Stomach (tissue), 9 donors: ENCODE measurements around the gene KCNIP4. TPM values are rescaled to one million over a fixed set of nuclear protein-coding genes. Genes with fewer than 3 reads are reported as not detected.

ENCODE experiments used
- DNase-seq, 2 donors: peaks; one replicate each; pipeline versions ENCODE4 v3.0.0 to v3.0.0-alpha.2; 2013 to 2019
- H3K27ac ChIP-seq, 5 donors: fragments of 200-600 bp in 4 of 5; sonication (generic) in 4 of 5; one replicate each; pipeline ENCODE4 v1.5.1; 2013 to 2019; ENCODE audit warnings: mild to moderate bottlenecking in 1 of 5, moderate library complexity in 1 of 5
- H3K27me3 ChIP-seq, 3 donors: fragments of 200-600 bp; sonication (generic); one replicate each; pipeline ENCODE4 v1.5.1; 2017 to 2019; ENCODE audit warnings: mixed run types in 1 of 3
- H3K36me3 ChIP-seq, 4 donors: fragments of 200-600 bp; sonication (generic); 1 replicate in 3 of 4; 2 replicates in 1 of 4; pipeline ENCODE4 v1.5.1; 2016 to 2019
- H3K4me1 ChIP-seq, 4 donors: fragments of 200-600 bp; sonication (generic); one replicate each; pipeline ENCODE4 v1.5.1; 2016 to 2019
- H3K4me3 ChIP-seq, 4 donors: fragments of 200-600 bp; sonication (generic) in 3 of 4; one replicate each; pipeline ENCODE4 v1.5.1; 2016 to 2019; ENCODE audit warnings: mild to moderate bottlenecking in 1 of 4
- H3K9me3 ChIP-seq, 4 donors: fragments of 200-600 bp; sonication (generic); one replicate each; pipeline ENCODE4 v1.5.1; 2016 to 2019
- CTCF ChIP-seq, 7 experiments: fragments of 450-650 bp in 4 of 7; fragments of 200-600 bp in 3 of 7; sonication (generic) in 3 of 7; IDR thresholded peaks; one replicate each; pipeline ENCODE4 v1.5.1; 2016 to 2019; ENCODE audit warnings: antibody characterized with exemption in 7 of 7, control low read depth in 2 of 7, mild to moderate bottlenecking in 1 of 7
- EP300 ChIP-seq: sonication (generic); formaldehyde crosslinking; IDR thresholded peaks from one replicate; pipeline ENCODE4 v1.6.1; 2017; ENCODE audit warnings: antibody characterized with exemption
- POLR2A ChIP-seq, 4 donors: fragments of 450-650 bp; IDR thresholded peaks; one replicate each; pipeline ENCODE4 v1.6.1; 2016; ENCODE audit warnings: antibody characterized with exemption in 4 of 4, control low read depth in 2 of 4, mild to moderate bottlenecking in 1 of 4, moderate library complexity in 1 of 4
- POLR2AphosphoS5 ChIP-seq, 3 donors: sonication (generic); formaldehyde crosslinking; IDR thresholded peaks; one replicate each; pipeline ENCODE4 v1.6.1; 2016; ENCODE audit warnings: antibody characterized with exemption in 3 of 3
- WGBS, 5 donors: extraction: QIAGEN DNeasy Blood & Tissue Kit in 3 of 5; methylation state at CpG; one replicate each; pipeline versions ENCODE4 v1.1.5 to v1.1.7; 2013 to 2018; 5-methylcytosine and 5-hydroxymethylcytosine counted together
- intact Hi-C: fragments of 100-400 bp; cut with DNase I; formaldehyde crosslinking; loops from one replicate; pipeline ENCODE4 v1.15.1; 2023; ENCODE audit warnings: low total_unique reads
- polyA plus RNA-seq, 3 donors: library from polyadenylated mRNA; stranded (reverse); fragments of 200-250 nt; gene quantifications; one replicate each; pipeline ENCODE4 v1.2.3, GENCODE V29; 2013
- total RNA-seq, 5 donors: library from RNA; depleted of rRNA; stranded (reverse); fragments of >200 nt; gene quantifications; one replicate each; pipeline versions ENCODE4 v1.1.0 to v1.2.3, GENCODE V29; 2014 to 2016
- donor health status: healthy with polysubstance abuse.
- donor health status: Bipolar disorder and iron deficiency.
- donor health status: healthy.

Gene KCNIP4
- total and polyA plus RNA-seq, 8 donors, result 0.23 to 1.8 (median 1.3) TPM; not detected in 4

DNA sequence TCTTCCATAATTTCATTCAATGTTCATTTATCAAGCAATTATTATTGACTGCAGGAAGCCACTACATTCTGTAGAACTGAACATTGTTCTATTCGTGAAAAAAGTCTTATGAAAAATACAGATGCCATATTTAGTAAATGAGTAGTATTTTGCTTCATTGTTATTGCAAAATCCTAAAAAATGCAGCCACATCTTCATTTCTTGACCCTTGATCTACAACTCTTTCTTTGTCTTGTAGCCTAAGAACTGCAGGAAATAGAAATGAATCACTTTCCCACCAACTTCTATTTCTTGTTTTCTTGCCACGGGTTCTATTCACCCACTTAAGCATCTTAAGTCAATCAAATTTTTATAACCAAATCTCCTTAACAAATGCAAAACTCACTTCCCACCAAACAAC, 63.3 kb downstream of the KCNIP4 start:
- H3K4me1 ChIP-seq, result no peaks in the 10 kb centered on the region
- TF ChIP-seq CTCF (IDR thresholded peaks at IDR 0.05) (no peak), EP300 (no peak), POLR2A (IDR thresholded peaks at IDR 0.05) (no peak), POLR2AphosphoS5 (IDR thresholded peaks at IDR 0.05) (no peak)
- H3K27me3 ChIP-seq, result no peaks in the 10 kb centered on the region
- no peaks in the 10 kb centered on the region for H3K36me3 ChIP-seq
- H3K4me3 ChIP-seq, result no peak overlapping the region
- DNase-seq, result no peak
- H3K27ac ChIP-seq, result no peak overlapping the region
- intact Hi-C loops, result no loop called here
- WGBS, 5 donors, result 51 to 77% (median 65%) methylated on average over 2 of the region's 2 CpGs
- H3K9me3 ChIP-seq, result no peaks in the 10 kb centered on the region

DNA sequence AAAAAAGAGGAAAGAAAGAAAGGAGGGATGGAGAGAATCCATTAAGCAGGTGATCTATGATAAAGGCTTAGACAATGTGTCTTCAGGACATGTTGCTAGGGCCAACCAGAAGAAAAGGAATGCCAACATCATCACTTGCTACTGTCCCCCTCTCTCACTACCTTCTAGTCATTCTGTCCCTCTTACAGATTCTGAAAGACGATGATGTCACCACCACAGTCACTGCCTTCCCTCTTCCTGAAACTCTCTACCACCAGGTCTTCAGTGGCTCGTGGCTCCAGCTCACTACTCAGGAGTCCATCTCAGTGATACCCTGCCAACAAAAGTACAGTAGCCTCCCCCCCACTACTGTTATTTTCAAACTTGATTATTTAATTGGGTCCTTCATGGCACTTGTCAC, 64.0 kb downstream of the KCNIP4 start:
- intact Hi-C loops, result no loop called here
- no peaks in the 10 kb centered on the region for H3K9me3 ChIP-seq
- no peaks in the 10 kb centered on the region for H3K27me3 ChIP-seq
- WGBS, 5 donors, result 60 to 83% (median 73%) methylated on average over 2 of the region's 2 CpGs
- no peak overlapping the region for H3K4me3 ChIP-seq
- no peaks in the 10 kb centered on the region for H3K36me3 ChIP-seq
- TF ChIP-seq CTCF (IDR thresholded peaks at IDR 0.05), result no peak
- no peak for TF ChIP-seq EP300
- no peak for TF ChIP-seq POLR2AphosphoS5 (IDR thresholded peaks at IDR 0.05)
- no peak for TF ChIP-seq POLR2A (IDR thresholded peaks at IDR 0.05)
- no peak overlapping the region for H3K27ac ChIP-seq
- no peak for DNase-seq
- no peaks in the 10 kb centered on the region for H3K4me1 ChIP-seq

DNA sequence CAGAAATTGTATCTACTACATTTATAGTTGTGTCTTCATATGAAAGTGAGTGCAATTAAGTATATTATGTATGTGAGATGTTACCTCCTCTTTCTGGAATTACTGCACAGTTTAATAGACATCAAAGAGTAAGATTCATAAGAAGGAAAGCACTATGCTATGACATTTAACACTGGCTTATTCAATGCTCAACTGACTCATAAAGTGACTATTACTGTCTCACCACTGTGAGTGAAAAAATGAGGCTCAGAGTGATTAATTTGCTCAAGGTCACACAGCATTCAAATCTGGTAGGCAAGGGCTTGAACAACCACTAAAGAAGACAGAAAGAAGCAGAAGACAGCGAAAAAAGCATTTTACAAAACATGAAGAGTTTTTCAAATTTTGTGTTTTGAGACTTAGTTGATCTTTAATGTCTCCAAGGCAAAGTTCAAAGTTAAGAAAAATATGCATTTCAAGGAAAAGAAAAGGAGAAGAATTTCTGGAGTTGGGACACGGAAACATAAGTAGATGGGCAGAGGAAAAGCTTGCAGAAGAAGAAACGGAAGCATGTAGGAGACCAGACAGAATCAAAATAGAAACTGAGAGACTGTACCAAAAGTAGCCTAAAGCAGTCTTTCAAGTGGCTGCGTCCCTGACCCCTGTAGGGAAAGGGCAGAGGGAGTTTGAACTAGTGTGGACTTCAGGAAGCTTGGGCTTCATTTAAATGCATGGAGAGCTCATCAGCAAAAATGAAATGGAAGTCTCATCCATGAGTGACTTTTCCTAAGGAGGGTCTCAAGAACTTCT, 66.3 kb downstream of the KCNIP4 start:
- intact Hi-C loops, result no loop called here
- Histone ChIP-seq H3K4me1 (no peaks in the 10 kb centered on the region), H3K9me3 (no peaks in the 10 kb centered on the region), H3K4me3 (no peak overlapping the region), H3K27me3 (no peaks in the 10 kb centered on the region), H3K36me3 (no peaks in the 10 kb centered on the region), H3K27ac (no peak overlapping the region)
- 61 to 79% (median 68%) methylated on average over 4 of the region's 4 CpGs for WGBS, 5 donors
- TF ChIP-seq EP300 (no peak), POLR2AphosphoS5 (IDR thresholded peaks at IDR 0.05) (no peak), CTCF (IDR thresholded peaks at IDR 0.05) (no peak), POLR2A (IDR thresholded peaks at IDR 0.05) (no peak)
- DNase-seq, result no peak

DNA sequence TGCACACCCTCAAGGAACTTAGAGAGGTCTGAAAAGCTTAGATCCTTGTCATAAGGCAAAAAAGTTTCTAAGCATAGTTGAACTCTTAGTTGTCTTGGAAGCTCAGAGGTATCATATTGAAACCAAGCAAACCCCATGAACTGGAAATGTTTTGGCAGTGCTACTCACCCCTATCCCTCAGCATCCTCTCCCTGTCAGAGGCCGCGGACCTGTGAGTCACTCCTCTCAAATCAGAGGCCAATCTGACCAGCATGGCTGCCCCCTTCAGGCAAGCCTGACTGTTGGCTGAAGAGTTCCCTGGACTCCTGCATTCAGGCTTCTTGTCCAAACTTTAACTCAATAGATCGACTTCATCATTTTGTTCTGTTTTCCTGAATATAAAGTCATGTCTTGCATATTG, 69.4 kb downstream of the KCNIP4 start:
- WGBS, 5 donors, result 51 to 84% (median 70%) methylated on average over 3 of the region's 3 CpGs

More for the DNA sequence above, 69.4 kb downstream of the KCNIP4 start:
- TF ChIP-seq CTCF (IDR thresholded peaks at IDR 0.05) (no peak), POLR2A (IDR thresholded peaks at IDR 0.05) (no peak), POLR2AphosphoS5 (IDR thresholded peaks at IDR 0.05) (no peak), EP300 (no peak)
- no peaks in the 10 kb centered on the region for H3K36me3 ChIP-seq
- no peak overlapping the region for H3K4me3 ChIP-seq
- H3K9me3 ChIP-seq, result no peaks in the 10 kb centered on the region
- no peak for DNase-seq
- H3K27me3 ChIP-seq, result no peaks in the 10 kb centered on the region
- intact Hi-C loops, result no loop called here
- H3K4me1 ChIP-seq, result no peaks in the 10 kb centered on the region
- no peak overlapping the region for H3K27ac ChIP-seq
